GM20431 (cell line): ENCODE results near the gene AKAP7.
"Not testable (repeated sequence)": the region's sequence is repeated elsewhere in the genome, so short reads cannot be mapped to it uniquely, and the experiment has no call there.

Experiments used
- in situ Hi-C: fragments of 300-500 bp; cut with MseI, MboI; formaldehyde crosslinking; loops from one replicate; pipeline ENCODE4 v1.15.0; 2020; ENCODE audit warnings: low sequenced_read_pairs; ENCODE audit not compliant: unreplicated experiment

Gene AKAP7

GRCh38 chr6:131282365-131282764 lies 147.1 kb downstream of the AKAP7 start:
- in situ Hi-C loops, result no loop called here

DNA sequence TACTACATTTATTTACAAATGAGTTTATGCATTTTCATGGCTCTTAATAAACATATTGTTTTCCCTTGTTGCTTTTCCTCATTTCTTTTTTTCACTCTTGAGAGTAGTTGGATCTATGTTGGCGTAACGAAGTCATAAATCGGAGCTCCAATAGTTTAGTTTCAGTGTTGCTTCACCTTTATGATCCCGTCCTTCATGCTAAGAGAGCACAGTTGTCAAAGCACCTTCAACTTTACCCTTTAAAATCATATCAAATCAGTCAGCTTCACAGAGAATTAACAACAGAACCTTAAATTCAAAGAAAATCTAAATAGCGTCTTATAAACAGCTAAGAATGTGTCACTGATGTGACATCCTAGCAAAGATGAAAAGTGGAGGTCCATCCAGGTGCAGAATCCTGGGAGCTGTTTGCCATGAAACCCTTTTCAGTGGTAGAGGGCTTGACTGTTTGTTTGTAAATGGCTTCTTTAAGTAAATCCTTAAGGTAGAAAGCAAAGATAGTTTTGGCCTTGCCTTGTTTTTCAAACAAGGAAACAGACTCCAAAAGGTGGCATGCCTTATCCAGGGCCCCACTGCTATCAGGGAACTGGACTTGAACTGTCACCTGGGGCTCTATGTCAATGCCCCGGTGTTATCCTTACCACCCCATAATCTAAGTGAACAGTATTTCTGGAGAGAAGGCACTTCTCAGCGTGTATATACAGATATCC lies 148.4 kb downstream of the AKAP7 start:
- in situ Hi-C loops, result no loop called here

DNA sequence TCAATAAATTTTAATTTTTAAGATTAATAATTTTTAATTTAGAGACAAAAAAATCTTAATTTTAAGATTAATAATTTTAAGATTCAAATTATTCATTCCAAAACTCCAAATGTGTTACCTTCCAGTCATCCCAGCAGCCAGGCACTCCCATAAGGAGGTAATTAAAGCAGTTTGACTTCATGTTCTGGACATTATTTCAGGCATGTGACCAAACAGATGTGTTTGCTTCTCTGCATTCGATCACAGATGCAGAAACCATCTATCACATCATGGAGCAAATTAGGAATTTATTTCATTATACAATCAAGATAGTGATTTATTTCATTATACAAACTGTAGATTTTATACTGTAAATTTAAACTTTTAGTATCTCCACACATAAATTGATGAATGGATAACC lies 150.3 kb downstream of the AKAP7 start:
- in situ Hi-C loops, result no loop called here

DNA sequence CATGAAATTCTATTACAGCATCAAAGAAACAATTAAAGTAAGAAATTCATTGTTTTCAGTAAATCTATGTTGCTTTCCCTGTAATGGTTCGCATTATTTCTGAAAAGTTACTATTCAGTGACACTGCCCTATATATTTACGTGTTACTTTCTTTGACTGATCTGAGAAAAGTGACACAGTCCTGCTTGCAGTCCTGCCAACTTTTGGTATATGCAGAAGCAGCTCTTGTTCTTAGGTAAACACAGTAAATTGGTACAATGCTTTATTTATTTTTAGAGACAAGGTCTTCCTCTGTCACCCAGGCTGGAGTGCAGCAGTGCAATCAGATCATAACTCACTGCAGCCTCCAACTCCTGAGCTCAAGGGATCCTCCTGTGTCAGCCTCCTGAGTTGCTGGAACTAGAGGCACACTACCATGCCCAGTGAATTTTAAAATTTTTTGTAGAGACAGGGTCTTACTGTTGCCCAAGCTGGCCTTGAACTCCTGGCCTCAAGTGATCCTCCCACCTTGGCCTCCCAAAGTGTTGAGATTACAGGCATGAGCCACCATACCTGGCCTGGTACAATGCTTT lies 151.3 kb downstream of the AKAP7 start:
- in situ Hi-C loops, result no loop called here

- in situ Hi-C loops, result no loop called here
Observed at GRCh38 chr6:131288214-131288613, 152.9 kb downstream of the AKAP7 start.

DNA sequence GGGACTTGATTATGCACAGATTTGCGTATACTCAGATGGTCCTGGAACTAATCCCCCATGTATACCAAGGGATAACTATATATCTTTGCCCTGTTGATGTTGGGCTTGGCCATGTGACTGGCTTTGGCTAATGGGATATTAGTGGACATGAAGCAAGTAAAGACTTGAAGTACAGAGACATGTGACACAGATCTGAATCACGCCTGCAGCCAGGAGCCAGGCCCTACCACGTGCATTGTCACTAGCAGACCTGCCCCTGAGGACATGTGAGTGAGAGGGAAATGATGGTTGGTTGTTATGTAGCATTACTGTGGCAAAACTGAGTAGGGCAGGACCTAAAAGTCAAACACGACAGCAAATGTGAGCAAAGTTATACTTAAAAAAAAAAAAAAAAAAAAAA lies 155.7 kb downstream of the AKAP7 start:
- in situ Hi-C loops, result no loop called here

DNA sequence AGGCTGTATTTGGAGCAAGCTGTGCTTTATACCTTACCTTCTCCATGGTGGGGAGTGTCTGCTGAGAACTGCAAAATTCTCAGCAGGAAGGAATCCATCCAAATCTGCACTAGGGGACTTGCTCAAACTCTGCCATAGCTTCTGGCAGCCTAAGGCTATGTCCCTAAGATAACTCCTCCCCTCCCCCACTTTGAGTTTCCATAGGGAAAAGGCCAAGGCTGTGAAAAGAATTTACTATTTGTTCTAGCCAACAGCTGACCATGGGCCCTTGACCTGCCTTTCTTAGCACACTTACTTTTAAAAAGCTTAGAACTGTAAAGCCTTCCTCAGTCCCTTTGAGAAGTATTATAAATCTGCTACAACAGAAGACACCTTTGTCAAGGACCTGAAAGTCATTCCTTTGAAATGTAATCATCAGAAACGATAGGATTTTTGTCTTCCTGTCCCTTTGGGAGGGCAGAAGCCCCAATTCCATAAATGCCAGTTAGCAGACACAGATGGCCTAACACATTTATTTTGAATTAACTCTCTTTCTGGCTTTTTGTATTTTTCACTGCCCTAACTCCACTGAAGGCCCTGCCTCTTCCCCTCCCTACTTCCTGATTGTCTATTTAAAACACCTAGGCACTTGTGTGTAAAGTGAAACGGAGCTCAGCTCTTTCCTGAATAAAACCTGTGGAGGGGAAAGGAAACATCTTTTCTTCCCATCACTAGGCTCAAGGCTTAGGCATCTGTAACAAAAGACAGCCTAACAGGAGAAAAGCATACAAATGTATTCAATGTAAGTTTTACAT lies 157.1 kb downstream of the AKAP7 start:
- in situ Hi-C loops, result no loop called here

GRCh38 chr6:131293472-131293911 lies 158.2 kb downstream of the AKAP7 start:
- in situ Hi-C loops, result no loop called here

DNA sequence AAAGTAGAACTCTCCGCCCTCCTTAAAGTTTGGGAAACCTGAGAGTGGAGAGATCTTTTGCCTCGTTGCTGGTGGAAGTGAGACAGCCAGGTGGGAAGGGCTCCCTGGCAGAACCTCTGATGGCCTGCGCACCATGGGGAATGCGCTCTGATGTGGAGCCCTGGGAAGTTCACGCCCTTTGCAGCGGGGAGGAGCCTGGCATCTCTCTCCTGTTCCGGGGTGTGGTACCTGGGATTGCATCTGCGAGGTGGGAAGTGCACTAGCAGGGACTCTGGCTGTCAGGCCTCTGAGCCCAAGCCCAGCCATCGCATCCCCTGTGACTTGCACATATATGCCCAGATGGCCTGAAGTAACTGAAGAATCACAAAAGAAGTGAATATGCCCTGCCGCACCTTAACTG lies 159.8 kb downstream of the AKAP7 start:
- in situ Hi-C loops, result no loop called here

GRCh38 chr6:131300826-131301225 lies 165.6 kb downstream of the AKAP7 start:
- in situ Hi-C loops, result not testable (repeated sequence)

DNA sequence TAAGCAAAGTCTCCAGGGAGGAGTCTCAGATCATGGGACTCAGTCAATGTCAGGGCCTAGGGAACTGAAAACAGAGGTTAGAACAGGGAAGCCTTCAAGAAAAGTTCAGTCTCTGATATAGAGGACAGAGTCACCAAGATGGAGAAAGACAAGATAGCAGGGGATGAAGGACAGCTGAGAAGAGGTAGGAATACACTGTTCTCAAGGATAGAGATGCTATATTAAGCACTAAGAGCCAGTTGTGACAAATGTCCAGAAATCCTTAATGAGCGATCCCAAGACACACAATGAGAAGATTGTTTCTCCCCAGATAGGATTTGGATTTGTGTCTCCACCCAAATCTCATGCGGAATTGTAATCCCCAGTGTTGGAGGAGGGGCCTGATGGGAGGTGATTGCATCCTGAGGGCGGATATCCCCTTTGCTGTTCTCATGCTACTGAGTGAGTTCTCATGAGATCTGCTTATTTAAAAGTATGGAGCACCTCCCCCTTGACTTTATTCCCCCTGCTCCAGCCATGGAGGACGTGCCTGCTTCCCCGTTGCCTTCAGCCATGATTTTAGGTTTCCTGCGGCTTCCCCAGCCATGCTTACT lies 168.2 kb downstream of the AKAP7 start:
- in situ Hi-C loops, result no loop called here

DNA sequence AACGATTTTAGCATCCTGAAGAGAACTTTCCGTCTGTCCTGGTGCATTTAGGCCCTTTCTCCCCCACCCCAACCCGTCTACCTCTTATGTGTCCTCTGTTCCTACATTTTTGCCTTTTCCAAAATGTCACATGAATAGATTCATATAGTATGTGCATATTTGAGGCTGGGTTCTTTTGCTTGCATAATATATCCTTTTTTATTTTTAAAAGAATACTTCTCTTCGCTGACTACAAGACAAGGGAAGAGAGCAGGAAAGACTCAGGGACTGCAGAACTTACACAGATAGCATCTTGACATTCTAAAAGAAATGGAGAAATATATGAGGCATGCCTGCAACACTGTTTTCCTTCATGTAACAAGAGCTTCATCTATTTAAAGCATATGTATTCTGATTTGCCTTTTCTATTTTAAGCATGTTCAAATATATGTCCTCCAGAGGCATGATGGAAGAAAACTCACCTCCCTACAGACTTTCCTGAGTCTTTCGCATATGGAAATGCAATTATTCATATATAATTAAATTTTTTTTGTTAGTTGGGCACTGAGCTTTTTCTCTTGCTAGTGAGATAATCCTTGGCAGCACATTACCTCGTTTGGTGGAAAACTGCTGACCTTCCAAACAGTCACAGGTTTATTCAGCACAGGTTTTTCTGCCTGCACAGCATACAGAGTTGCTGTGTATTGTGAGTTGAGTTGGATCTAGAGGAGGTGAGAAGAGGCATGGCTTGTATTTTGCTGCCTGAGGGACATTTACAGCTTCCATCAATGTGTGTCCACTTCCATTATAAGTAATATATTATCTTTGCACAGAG lies 170.0 kb downstream of the AKAP7 start:
- in situ Hi-C loops, result no loop called here

- in situ Hi-C loops, result no loop called here
Observed at GRCh38 chr6:131309437-131309836, 174.2 kb downstream of the AKAP7 start.

DNA sequence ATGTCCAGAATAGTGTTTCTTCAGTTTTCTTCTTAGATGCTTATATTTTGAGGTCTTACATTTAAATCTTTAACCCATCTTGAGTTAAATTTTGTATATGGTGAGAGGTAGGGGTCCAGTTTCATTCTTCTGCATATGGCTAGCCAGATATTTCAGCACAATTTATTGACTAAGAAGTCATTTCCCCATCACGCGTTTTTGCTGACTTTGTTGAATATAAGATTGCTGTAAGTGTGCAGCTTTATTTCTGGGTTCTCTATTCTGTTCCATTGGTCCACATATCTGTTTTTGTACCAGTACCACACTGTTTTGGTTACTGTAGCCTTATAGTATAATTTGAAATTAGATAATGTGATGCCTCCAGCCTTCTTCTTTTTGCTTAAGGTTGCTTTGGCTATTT lies 179.6 kb downstream of the AKAP7 start:
- in situ Hi-C loops, result no loop called here

- in situ Hi-C loops, result no loop called here
Observed at GRCh38 chr6:131316654-131317053, 181.4 kb downstream of the AKAP7 start.

DNA sequence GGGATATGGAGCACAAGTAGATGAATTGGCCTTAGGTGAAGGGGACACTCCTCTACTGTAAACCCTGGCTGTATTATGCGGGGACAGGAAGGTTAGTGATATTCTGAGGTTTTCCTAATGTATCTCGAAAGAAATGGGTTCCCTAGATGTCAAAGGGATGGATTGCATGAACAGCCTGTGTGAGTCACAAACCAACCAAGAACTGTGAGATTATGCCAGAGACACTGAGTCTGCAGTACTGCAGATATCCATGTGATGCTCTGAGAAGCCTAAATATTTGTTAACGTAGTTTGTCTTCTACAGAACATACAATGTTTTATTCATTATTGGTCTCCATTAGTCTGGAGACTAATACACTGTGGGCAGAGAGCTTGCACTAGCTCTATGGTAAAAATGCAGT lies 182.2 kb downstream of the AKAP7 start:
- in situ Hi-C loops, result no loop called here

GRCh38 chr6:131321589-131321988 lies 186.3 kb downstream of the AKAP7 start:
- in situ Hi-C loops, result no loop called here

- in situ Hi-C loops, result no loop called here
Observed at GRCh38 chr6:131322125-131322524, 186.9 kb downstream of the AKAP7 start.

GRCh38 chr6:131325669-131326068 lies 190.4 kb downstream of the AKAP7 start:
- in situ Hi-C loops, result not testable (repeated sequence)

DNA sequence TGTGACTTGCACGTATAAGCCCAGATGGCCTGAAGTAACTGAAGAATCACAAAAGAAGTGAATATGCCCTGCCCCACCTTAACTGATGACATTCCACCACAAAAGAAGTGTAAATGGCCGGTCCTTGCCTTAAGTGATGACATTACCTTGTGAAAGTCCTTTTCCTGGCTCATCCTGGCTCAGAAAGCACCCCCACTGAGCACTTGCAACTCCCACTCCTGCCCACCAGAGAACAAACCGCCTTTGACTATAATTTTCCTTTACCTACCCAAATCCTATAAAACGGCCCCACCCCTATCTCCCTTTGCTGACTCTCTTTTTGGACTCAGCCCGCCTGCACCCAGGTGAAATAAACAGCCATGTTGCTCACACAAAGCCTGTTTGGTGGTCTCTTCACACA lies 193.5 kb downstream of the AKAP7 start:
- in situ Hi-C loops, result not testable (repeated sequence)
